Gastroesophageal sphincter (tissue), 3 donors: ENCODE results near the gene CNTNAP2.

Experiments used
- CTCF ChIP-seq, 4 experiments: fragments of 200-600 bp in 2 of 4; fragments of 450-650 bp in 2 of 4; sonication (generic) in 1 of 4; IDR thresholded peaks; one replicate each; pipeline ENCODE4 v1.5.1; 2017 to 2019; ENCODE audit warnings: antibody characterized with exemption in 4 of 4, mild to moderate bottlenecking in 2 of 4, moderate library complexity in 2 of 4
- EP300 ChIP-seq: sonication (generic); formaldehyde crosslinking; IDR thresholded peaks from one replicate; pipeline ENCODE4 v1.6.1; 2017; ENCODE audit warnings: antibody characterized with exemption, mild to moderate bottlenecking
- POLR2A ChIP-seq, 2 donors: fragments of 450-650 bp; IDR thresholded peaks; one replicate each; pipeline ENCODE4 v1.6.1; 2017; ENCODE audit warnings: antibody characterized with exemption in 2 of 2, mild to moderate bottlenecking in 2 of 2, moderate library complexity in 1 of 2
- POLR2AphosphoS5 ChIP-seq: sonication (generic); formaldehyde crosslinking; IDR thresholded peaks from one replicate; pipeline ENCODE4 v1.6.1; 2017; ENCODE audit warnings: antibody characterized with exemption

- TF ChIP-seq CTCF (IDR thresholded peaks at IDR 0.05) (no peak), POLR2A (IDR thresholded peaks at IDR 0.05) (no peak), POLR2AphosphoS5 (no peak), EP300 (no peak)
Observed at GRCh38 chr7:148172920-148173319, 2056.3 kb downstream of the CNTNAP2 start.
